ENCODE results near the gene PLGRKT.

Gene PLGRKT

DNA sequence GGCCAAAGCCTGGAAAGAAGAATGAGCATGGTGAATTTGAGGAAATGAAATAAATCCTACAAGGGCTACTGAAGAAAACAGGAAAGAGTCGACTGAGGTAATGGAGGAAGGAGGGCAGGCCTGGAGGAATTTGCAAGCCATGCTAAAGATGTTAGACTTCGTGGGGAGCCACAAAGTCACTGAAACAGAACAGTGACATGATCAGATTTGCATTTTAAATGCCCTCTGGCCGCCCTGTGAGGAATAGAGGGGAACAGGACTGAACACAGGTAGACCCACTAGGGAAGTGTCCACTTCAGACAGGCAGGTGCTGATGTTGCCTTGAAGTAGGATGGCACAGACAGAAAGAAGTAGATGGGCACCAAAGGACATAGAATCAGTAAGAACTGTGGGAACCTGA lies 55.2 kb downstream of the PLGRKT start:
- TF ChIP-seq POLR2AphosphoS5 (IDR thresholded peaks at IDR 0.05; ENCODE audit: low read depth, low read length) (no peak), TAF1 (IDR thresholded peaks at IDR 0.05; ENCODE audit: borderline replicate concordance, insufficient read depth, low read length) (no peak), SIN3A (IDR thresholded peaks at IDR 0.05; ENCODE audit: borderline replicate concordance, insufficient read depth, low read length) (no peak), FOXP2 (optimal IDR thresholded peaks at IDR 0.05; ENCODE audit: borderline replicate concordance, extremely low read depth, extremely low read length, insufficient read depth) (no peak)
- TF ChIP-seq, protein P1, sequence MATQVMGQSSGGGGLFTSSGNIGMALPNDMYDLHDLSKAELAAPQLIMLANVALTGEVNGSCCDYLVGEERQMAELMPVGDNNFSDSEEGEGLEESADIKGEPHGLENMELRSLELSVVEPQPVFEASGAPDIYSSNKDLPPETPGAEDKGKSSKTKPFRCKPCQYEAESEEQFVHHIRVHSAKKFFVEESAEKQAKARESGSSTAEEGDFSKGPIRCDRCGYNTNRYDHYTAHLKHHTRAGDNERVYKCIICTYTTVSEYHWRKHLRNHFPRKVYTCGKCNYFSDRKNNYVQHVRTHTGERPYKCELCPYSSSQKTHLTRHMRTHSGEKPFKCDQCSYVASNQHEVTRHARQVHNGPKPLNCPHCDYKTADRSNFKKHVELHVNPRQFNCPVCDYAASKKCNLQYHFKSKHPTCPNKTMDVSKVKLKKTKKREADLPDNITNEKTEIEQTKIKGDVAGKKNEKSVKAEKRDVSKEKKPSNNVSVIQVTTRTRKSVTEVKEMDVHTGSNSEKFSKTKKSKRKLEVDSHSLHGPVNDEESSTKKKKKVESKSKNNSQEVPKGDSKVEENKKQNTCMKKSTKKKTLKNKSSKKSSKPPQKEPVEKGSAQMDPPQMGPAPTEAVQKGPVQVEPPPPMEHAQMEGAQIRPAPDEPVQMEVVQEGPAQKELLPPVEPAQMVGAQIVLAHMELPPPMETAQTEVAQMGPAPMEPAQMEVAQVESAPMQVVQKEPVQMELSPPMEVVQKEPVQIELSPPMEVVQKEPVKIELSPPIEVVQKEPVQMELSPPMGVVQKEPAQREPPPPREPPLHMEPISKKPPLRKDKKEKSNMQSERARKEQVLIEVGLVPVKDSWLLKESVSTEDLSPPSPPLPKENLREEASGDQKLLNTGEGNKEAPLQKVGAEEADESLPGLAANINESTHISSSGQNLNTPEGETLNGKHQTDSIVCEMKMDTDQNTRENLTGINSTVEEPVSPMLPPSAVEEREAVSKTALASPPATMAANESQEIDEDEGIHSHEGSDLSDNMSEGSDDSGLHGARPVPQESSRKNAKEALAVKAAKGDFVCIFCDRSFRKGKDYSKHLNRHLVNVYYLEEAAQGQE (IDR thresholded peaks at IDR 0.05; ENCODE audit: insufficient read depth in 1 of 2, low read depth in 2 of 2, low read length in 2 of 2) = no peak

DNA sequence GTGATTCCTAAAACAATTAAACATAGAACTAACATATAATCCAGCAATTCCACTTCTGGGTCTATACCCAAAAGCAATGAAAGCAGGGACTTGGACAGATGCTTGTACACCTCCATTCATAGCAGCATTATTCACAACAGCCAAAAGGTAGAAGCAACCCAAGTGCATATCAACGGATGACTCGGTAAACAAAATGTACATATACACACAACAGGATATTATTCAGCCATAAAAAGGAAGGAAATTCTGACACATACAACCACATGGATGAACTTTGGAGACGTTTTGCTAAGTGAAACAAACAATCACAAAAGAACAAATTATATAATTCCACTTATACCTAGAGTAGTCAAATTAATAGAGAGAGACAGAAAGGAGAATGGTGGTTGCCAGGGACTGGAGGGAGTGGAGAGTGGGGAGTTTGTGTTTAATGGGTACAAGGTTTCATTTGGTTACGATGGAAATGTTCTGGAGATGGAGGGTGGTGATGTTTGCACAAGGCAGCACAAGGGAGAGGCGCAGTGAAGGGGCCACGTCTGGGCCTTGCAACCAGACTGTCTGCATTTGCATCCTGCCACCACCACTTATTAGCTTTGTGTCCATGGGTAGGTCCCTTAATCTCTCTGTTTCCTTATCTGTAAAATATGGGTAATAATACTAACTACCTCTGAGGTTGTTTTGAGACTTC lies 61.8 kb downstream of the PLGRKT start:
- TF ChIP-seq, protein P1 (IDR thresholded peaks at IDR 0.05; ENCODE audit: insufficient read depth in 1 of 2, low read depth in 2 of 2, low read length in 2 of 2) = no peak
- TF ChIP-seq POLR2AphosphoS5 (IDR thresholded peaks at IDR 0.05; ENCODE audit: low read depth, low read length) (no peak), SIN3A (IDR thresholded peaks at IDR 0.05; ENCODE audit: borderline replicate concordance, insufficient read depth, low read length) (no peak), FOXP2 (optimal IDR thresholded peaks at IDR 0.05; ENCODE audit: borderline replicate concordance, extremely low read depth, extremely low read length, insufficient read depth) (no peak), TAF1 (IDR thresholded peaks at IDR 0.05; ENCODE audit: borderline replicate concordance, insufficient read depth, low read length) (no peak)

DNA sequence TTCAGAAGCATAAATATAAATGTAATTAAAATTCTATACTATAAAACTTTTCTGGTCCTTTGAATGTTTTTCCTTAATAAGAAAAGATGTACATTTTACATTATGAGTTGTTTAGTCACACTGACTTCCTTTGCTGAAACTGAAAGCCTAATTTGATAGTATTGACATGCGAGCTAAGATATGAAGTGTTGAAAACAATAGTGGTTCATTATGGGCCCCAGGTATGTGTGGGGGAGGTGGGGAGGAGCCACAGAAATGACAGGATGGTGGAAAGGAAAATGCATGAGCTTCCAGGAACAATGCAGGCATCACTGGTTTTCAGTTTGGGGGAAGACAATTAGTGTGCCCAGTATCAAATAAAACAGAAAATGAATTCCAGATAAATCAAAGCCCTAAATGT lies 62.6 kb downstream of the PLGRKT start:
- TF ChIP-seq, protein P1 (IDR thresholded peaks at IDR 0.05; ENCODE audit: insufficient read depth in 1 of 2, low read depth in 2 of 2, low read length in 2 of 2) = no peak
- TF ChIP-seq POLR2AphosphoS5 (IDR thresholded peaks at IDR 0.05; ENCODE audit: low read depth, low read length) (no peak), FOXP2 (optimal IDR thresholded peaks at IDR 0.05; ENCODE audit: borderline replicate concordance, extremely low read depth, extremely low read length, insufficient read depth) (no peak), TAF1 (IDR thresholded peaks at IDR 0.05; ENCODE audit: borderline replicate concordance, insufficient read depth, low read length) (no peak), SIN3A (IDR thresholded peaks at IDR 0.05; ENCODE audit: borderline replicate concordance, insufficient read depth, low read length) (no peak)

DNA sequence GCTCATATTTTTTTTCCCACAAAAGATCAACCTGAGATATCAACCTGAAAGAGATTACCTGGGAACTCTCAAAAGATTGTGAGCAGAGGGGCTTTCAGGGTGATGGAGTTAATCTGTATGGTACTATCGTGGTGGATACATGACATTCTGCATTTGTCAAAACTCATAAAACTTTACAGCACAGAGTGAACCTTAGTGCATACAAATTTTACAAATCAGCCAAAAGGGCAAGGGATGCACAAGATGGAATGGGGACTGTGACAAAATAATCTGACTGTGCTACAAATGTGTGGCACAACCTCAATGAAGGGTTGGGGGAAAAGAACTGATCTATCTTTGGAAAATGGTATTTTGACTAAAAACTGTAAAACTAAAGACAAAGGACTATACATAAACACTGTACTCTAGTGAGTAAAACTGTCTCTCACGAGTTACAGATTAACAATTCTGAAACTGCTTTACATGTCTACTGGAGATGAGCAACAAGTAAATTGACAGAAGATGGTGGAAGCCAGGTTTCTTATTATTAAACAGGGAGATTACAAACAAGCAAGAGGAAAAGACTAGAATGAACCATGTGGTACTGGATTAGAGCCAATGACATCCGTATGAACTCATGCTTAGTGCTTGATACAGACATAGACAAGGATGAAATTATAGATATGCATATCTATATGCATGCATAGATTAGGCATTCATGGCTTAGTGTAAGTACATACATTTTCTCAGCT lies 73.3 kb downstream of the PLGRKT start:
- TF ChIP-seq SIN3A (IDR thresholded peaks at IDR 0.05; ENCODE audit: borderline replicate concordance, insufficient read depth, low read length) = no peak
- no peak for TF ChIP-seq TAF1 (IDR thresholded peaks at IDR 0.05; ENCODE audit: borderline replicate concordance, insufficient read depth, low read length)
- no peak for TF ChIP-seq FOXP2 (optimal IDR thresholded peaks at IDR 0.05; ENCODE audit: borderline replicate concordance, extremely low read depth, extremely low read length, insufficient read depth)
- TF ChIP-seq, protein P1 (IDR thresholded peaks at IDR 0.05; ENCODE audit: insufficient read depth in 1 of 2, low read depth in 2 of 2, low read length in 2 of 2) = no peak
- no peak for TF ChIP-seq POLR2AphosphoS5 (IDR thresholded peaks at IDR 0.05; ENCODE audit: low read depth, low read length)
